ENCODE results near the gene DMRTC2.
"Not testable (repeated sequence)": the region's sequence is repeated elsewhere in the genome, so short reads cannot be mapped to it uniquely, and the experiment has no call there.

DMRTC2 gene

DNA sequence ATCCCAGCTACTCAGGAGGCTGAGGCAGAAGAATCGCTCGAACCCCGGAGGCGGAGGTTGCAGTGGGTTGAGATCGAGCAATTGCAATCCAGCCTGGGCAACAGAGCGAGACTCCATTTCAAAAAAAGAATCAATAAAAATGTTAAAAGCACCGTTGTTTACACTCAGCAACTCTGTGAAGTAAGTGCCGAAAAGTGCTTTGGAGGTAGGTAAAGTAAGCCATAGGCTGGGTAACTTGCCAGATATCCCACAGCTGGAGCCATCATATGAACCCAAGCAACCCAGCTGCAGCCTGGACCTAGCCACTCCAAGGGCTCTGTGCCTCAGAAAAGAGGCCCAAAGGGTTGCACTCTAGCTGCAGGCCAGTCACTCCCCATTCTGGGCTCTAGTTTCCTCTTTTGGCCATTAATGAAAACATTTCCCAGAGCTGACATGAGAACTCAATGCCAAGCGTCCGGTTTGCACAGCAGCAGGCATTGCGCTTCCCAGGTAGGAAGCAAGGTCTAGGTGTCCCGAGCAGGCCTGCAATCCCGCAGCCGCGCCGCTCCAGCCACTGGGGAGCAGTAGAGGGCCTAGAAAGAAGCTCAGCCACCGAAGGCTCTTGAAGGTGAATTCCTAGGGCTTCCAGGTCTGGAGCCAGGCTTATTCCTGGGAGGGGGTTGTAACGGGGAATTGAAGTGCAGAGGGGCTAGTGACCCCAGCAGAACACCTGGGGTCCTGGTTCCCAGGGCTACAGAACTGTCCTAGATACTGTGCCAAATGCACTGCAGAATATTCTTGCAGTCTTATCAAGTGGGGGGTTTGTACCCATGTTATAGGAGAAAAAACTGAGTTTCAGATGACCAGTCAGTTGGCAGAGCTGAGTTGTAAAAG, 28.2 kb downstream of the DMRTC2 start:
- peak; percentile 85 for DNase-seq

DNA sequence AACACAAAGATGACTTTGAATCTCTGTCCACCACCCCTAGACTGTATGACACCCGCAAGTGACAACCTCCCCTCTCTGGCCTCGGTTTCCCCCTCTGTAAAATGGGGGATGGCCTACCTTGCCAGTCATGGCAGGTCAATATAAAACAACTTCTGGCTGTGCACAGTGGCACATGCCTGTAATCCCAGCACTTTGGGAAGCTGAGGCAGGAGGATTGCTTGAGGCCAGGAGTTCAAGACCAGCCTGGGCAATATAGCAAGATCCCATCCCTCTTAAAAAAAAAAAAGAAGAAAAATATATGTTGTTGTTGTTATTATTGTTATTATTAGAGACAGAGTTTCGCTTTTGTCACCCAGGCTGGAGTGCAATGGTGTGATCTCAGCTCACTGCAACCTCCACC, 31.1 kb downstream of the DMRTC2 start:
- DNase-seq: not testable (repeated sequence)

DNA sequence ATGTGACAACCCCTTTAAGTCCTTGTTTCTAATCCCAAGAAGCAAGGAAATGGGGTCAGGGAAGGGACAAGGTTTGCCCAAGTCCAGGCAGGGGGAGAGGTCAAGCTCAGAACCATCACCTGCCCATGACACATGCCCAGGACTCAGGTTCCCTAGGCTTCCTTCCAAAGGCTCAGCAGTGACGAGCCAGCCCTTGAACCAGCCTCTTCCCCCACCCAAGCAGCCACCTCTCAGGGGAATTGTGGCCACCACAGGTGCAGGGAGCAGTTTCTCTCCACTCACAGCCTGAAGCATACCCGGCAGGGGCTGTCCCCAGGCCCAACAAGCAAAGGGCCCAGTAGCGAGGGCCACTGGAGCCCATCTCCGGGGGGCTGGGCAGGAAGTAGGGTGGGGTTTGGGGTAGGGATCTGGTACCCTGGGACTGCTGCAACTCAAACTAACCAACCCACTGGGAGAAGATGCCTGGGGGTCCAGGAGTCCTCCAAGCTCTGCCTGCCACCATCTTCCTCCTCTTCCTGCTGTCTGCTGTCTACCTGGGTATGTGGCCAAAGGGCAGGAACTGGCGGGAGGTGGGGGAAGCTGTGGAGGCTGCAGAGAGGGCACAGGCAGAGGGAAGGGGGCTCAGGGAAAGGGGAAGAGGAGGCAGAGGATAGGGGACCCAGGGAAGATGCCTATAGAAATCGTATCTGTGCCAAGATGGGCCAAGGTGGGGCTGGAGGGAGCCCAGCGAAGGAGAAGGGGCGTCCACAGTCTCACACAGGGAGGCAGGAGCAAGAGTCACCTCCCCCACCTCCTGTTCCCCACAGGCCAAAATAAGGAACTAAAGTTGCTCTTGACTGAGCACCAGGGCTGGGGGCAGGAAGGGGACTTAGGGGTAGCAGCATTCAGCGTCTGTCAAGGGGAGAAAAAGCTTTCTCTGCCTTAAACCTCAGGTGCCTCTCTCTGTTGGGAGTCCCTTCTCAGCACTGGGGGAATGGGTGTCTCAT, 32.3 kb downstream of the DMRTC2 start, which contains the start of gene CD79A:
TSS of gene CD79A (plus strand) at position 433 of the 986 bp plus-strand sequence. CDS start at position 459, 26 bp downstream.
- no peak for DNase-seq

GRCh38 chr19:41877916-41878905, 33.4 kb downstream of the DMRTC2 start:
- no peak for DNase-seq

GRCh38 chr19:41879080-41879479, 34.2 kb downstream of the DMRTC2 start:
- DNase-seq: no peak

- no peak for DNase-seq
These were observed 35.0 kb downstream of the DMRTC2 start for GRCh38 chr19:41879670-41880328.

DNA sequence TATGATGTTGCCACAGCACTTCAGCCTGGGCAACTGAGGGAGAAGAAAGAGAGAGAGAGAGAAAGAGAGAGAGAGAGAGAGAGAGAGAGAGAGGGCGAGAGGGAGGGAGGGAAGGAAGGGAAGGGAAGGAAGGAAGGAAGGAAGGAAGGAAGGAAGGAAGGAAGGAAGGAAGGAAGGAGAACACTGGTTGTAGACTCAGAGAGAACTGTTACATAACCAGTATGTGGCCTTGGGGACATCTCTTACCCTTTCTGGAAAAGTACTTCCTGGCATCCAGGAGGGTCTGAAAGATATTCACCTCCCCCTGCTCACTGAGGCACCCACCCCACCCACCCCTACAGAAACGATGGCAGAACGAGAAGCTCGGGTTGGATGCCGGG, 35.5 kb downstream of the DMRTC2 start:
- no peak for DNase-seq

- peak; percentile 71 for DNase-seq
These were observed 38.0 kb downstream of the DMRTC2 start, which contains the start of gene ARHGEF1 for GRCh38 chr19:41882568-41883462. TSS of gene ARHGEF1 (plus strand) at chr19:41883184. CDS start at chr19:41888083, 4,899 bp downstream.

GRCh38 chr19:41883463-41883820, 38.6 kb downstream of the DMRTC2 start:
- DNase-seq: no peak

DNA sequence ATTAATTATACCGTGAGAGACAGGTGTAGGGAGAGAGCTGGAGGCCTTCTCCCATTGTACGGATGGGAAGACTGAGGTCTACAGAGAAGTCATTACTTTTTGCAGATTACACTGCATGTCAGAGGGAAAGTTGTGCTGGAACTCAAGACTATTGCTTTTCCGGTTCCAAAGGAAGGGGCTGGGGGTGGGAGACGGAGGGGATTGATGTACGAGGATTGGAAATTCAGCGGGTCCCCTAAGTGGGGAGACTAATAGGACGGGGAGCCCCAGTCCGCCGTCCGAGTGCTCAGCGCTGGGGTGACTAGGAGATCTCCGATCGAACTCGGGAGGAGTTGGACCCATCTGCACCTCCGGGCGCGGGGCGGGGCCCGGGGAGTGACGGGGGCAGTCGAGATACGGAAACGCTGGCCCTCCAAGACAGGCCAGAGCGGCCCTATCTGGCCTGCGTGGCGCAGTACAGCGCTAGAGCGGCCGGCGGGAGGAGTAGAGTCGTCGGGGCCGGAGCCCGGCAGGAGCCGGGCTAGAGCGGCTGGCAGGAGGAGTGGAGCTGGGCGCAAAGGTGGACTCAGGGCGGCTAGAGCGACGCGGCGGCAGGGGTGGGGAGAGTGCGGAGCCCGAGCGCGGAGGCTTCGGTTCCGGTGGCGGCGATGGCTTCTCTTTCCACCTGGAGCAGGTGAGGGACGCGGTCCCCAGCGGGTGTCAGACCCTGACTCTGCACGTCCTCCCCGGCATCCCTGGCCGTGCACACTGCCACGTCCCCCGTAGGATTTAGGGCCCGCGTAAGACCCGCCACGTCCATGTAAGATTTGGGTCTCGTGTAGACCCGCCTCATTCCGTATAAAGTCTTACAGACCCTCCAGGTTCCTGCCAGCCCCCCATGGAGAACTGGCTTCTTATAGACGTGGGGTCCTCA, 39.2 kb downstream of the DMRTC2 start:
- DNase-seq: peak; percentile 94

DNA sequence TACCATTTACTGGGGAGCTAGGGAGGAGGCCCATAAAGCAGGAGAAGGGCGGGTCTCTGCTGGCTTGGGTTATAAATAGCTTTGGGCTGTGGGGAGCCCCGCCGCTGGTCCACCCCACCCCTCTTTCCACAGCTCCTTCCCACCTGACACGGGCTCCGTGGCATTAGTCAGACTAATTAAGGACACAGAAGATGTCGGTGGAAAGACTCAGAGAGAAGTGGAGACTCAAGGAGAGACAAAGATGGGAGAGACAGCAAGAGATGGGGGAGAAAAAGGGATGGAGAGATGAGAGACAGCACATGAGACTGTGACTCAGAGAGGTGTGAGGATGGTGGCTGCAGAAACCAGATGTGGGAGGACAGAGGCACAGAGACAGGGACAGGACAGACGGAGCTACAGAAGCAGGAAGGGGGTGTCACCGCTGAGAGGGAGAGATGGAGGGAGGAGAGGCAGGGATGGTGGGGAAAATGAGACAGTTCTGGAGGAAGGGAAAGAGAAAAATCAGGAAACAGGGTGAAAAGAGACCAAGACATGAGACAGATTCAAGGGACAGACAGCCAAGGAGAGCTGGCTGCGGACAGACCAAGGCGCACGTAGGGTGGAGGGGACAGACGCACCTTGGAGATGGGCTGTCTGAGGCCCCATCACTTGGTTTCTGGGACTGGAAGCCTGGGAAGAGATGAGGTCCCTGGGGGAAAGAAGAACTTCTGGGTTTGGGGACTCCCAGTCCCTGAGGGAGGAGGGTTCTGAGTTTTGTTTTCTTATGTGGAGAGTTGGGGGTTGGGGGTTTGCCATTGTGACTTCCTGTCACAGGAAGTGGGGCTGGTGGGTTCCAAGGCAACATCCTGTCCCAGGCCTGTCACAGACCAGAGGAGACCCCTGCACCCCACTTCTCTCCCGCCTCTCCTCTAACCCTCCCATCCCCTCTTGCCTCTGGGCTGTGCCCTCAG, 42.2 kb downstream of the DMRTC2 start:
- peak; percentile 76 for DNase-seq

- peak; percentile 89 for DNase-seq
These were observed 43.0 kb downstream of the DMRTC2 start for GRCh38 chr19:41887711-41888382.

- peak; percentile 52 for DNase-seq
These were observed 44.1 kb downstream of the DMRTC2 start for GRCh38 chr19:41888926-41889325.

- DNase-seq: peak; percentile 25
These were observed 45.1 kb downstream of the DMRTC2 start for GRCh38 chr19:41889896-41890295.

GRCh38 chr19:41890936-41891335, 46.1 kb downstream of the DMRTC2 start:
- no peak for DNase-seq

GRCh38 chr19:41892173-41892902, 47.5 kb downstream of the DMRTC2 start:
- no peak for DNase-seq

GRCh38 chr19:41893899-41894298, 49.1 kb downstream of the DMRTC2 start:
- peak; percentile 37 for DNase-seq
